ENCODE results near the gene CARS2. TPM values are rescaled to one million over a fixed set of nuclear protein-coding genes. Genes with fewer than 3 reads are reported as not detected.
"Not testable (repeated sequence)": the region's sequence is repeated elsewhere in the genome, so short reads cannot be mapped to it uniquely, and the experiment has no call there.

CARS2 gene, protein sequence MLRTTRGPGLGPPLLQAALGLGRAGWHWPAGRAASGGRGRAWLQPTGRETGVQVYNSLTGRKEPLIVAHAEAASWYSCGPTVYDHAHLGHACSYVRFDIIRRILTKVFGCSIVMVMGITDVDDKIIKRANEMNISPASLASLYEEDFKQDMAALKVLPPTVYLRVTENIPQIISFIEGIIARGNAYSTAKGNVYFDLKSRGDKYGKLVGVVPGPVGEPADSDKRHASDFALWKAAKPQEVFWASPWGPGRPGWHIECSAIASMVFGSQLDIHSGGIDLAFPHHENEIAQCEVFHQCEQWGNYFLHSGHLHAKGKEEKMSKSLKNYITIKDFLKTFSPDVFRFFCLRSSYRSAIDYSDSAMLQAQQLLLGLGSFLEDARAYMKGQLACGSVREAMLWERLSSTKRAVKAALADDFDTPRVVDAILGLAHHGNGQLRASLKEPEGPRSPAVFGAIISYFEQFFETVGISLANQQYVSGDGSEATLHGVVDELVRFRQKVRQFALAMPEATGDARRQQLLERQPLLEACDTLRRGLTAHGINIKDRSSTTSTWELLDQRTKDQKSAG
- polyA plus RNA-seq (2013, experiment 1 of 2): 22.4 TPM
- polyA plus RNA-seq (2013, experiment 2 of 2): 24.4 TPM

DNA sequence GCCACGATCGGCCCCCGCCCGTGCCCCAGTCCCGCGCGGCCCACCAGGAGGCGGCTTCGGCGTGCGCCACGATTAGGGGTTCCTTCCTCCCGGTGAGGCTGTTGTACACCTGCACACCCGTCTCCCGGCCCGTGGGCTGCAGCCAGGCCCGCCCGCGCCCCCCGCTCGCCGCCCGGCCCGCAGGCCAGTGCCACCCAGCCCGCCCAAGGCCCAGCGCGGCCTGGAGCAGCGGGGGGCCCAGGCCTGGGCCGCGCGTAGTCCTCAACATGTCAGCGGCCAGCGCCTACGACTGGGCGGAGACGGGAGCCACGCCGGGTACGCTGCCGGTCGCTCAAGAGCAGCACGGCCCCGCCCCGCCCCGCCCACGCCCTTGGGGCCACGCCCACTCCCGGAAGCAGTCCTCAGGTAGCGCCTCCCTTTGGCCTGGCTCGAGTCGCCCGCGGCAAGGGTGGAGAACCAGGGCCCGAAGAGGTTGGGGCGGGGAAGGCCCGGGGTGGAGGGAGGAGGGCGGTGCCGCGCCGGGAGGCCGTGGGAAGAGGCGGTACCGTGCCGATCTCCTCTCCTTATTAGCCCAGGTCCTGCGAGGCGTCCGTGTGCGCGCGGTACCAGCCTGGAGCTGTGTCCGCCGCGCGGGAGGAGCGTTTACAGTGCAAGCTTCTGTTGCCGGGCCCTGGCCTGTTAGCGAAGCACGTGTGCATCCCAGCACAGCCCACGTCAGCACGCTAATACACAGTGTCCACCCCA is at the start of gene CARS2:
Gene CARS2, minus strand, starts transcription at position 291 of the 744 bp plus-strand sequence. Its CDS starts 23 bp downstream, at position 268.
- peak within 1 kb of the TSS; percentile 67 for H3K4me3 ChIP-seq (ENCODE audit: extremely low read depth, insufficient read depth, low read length, poor library complexity, severe bottlenecking)
- H3K27ac ChIP-seq (ENCODE audit: low read depth, low read length, severe bottlenecking): peak within 1 kb of the TSS; percentile 76
- 1% methylated on average over 42 to 71 of the region's 80 CpGs for WGBS, 2 experiments (ENCODE audit: insufficient coverage in 2 of 2)
- peaks cover 22% of the 10 kb centered on the region for H3K36me3 ChIP-seq (ENCODE audit: control insufficient read depth, insufficient read depth, low read length)
- no peaks in the 10 kb centered on the region for H3K9me3 ChIP-seq (ENCODE audit: control insufficient read depth, low read length)
- H3K4me1 ChIP-seq (ENCODE audit: control insufficient read depth, insufficient read depth, low read length, poor library complexity, severe bottlenecking): peaks cover 11% of the 10 kb centered on the region

DNA sequence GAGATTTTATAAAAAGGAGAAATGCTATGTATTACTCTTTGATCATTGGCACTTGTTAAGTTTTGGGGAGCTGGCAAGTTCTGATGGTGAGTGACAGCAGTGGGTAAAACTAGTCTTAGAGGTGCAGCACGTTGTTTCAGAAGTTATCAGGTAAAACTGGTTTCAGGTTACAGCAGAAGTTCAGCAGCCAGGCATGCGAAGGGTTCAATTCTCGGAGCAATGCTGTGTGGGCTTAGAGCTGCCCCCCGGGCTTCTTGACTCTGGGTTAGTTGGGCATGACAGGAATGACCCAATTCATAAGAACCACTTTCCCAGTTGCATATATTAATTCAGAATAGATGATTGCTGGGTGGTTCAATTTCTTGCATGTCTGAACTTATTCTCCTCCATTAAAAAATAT is 42.4 kb upstream of the CARS2 start:
- H3K27ac ChIP-seq (ENCODE audit: low read depth, low read length, severe bottlenecking): no peak overlapping the region
- WGBS, 2 experiments (ENCODE audit: insufficient coverage in 2 of 2): 67 to 69% methylated on average over 2 to 3 of the region's 4 CpGs
- peaks cover 11% of the 10 kb centered on the region for H3K9me3 ChIP-seq (ENCODE audit: control insufficient read depth, low read length)
- H3K4me1 ChIP-seq (ENCODE audit: control insufficient read depth, insufficient read depth, low read length, poor library complexity, severe bottlenecking): no peaks in the 10 kb centered on the region
- H3K36me3 ChIP-seq (ENCODE audit: control insufficient read depth, insufficient read depth, low read length): no peaks in the 10 kb centered on the region
- H3K4me3 ChIP-seq (ENCODE audit: extremely low read depth, insufficient read depth, low read length, poor library complexity, severe bottlenecking): no peak overlapping the region

DNA sequence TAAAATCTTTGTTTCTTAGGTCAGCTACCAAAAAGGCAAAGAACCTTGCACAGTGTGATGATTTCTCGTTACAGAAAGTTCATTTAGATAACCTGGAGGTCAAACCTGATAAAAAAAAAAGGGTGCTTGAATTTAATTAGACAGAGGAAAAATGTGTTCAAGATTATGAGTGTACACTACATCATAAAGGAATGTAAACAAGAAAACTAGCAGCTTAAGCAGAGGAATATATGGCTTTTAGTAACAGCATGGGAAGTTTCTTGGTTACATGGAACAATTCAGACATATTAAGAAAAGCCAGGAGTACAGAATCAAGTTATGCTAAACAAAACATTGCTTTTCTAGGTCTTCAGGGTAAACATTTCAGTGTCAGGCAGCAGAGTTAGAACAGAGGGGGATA is 40.5 kb upstream of the CARS2 start:
- peaks cover 14% of the 10 kb centered on the region for H3K9me3 ChIP-seq (ENCODE audit: control insufficient read depth, low read length)
- H3K27ac ChIP-seq (ENCODE audit: low read depth, low read length, severe bottlenecking): no peak overlapping the region
- H3K36me3 ChIP-seq (ENCODE audit: control insufficient read depth, insufficient read depth, low read length): no peaks in the 10 kb centered on the region
- 80 to 100% methylated on average over 1 of the region's 1 CpG for WGBS, 2 experiments (ENCODE audit: insufficient coverage in 2 of 2)
- no peak overlapping the region for H3K4me3 ChIP-seq (ENCODE audit: extremely low read depth, insufficient read depth, low read length, poor library complexity, severe bottlenecking)
- H3K4me1 ChIP-seq (ENCODE audit: control insufficient read depth, insufficient read depth, low read length, poor library complexity, severe bottlenecking): no peaks in the 10 kb centered on the region

DNA sequence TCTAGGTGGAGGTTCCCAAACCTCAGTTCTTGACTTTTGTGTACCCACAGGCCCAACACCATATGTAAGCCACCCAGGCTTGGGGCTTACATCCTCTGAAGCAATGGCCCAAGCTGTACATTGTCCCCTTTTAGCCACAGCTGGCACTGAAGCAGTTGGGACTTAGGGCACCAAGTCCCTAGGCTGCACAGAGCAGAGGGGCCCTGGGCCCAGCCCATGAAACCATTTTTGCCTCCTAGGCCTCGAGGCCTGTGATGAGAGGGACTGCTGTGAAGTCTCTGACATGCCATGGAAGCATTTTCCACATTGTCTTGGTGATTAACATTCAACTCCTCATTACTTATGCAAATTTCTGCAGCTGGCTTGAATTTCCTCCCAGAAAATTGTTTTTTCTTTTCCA is 37.8 kb upstream of the CARS2 start:
- Histone ChIP-seq H3K4me1 (ENCODE audit: control insufficient read depth, insufficient read depth, low read length, poor library complexity, severe bottlenecking) (no peaks in the 10 kb centered on the region), H3K9me3 (ENCODE audit: control insufficient read depth, low read length) (peaks cover 17% of the 10 kb centered on the region), H3K27ac (ENCODE audit: low read depth, low read length, severe bottlenecking) (no peak overlapping the region), H3K36me3 (ENCODE audit: control insufficient read depth, insufficient read depth, low read length) (no peaks in the 10 kb centered on the region), H3K4me3 (ENCODE audit: extremely low read depth, insufficient read depth, low read length, poor library complexity, severe bottlenecking) (no peak overlapping the region)
- 89 to 92% methylated on average over 1 of the region's 1 CpG for WGBS, 2 experiments (ENCODE audit: insufficient coverage in 2 of 2)

DNA sequence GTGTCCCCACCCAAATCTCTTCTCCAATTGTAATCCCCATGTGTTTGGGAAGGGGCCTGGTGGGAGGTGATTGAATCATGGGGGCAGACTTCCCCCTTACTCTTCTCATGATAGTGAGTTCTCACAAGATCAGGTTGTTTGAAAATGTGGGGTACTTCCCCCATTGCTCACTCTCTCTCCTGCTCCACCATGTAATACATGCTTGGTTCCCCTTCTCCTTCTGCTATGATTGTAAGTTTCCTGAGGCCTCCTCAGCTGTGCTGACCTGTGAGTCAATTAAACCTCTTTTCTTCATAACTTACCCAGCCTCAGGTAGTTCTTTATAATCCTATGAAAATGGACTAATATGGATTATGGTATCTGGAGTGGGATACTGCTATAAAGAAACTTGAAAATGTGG is 31.6 kb upstream of the CARS2 start:
- H3K4me1 ChIP-seq (ENCODE audit: control insufficient read depth, insufficient read depth, low read length, poor library complexity, severe bottlenecking): no peaks in the 10 kb centered on the region
- H3K9me3 ChIP-seq (ENCODE audit: control insufficient read depth, low read length): peaks cover 7% of the 10 kb centered on the region
- no peaks in the 10 kb centered on the region for H3K36me3 ChIP-seq (ENCODE audit: control insufficient read depth, insufficient read depth, low read length)
- no peak overlapping the region for H3K27ac ChIP-seq (ENCODE audit: low read depth, low read length, severe bottlenecking)
- no peak overlapping the region for H3K4me3 ChIP-seq (ENCODE audit: extremely low read depth, insufficient read depth, low read length, poor library complexity, severe bottlenecking)

DNA sequence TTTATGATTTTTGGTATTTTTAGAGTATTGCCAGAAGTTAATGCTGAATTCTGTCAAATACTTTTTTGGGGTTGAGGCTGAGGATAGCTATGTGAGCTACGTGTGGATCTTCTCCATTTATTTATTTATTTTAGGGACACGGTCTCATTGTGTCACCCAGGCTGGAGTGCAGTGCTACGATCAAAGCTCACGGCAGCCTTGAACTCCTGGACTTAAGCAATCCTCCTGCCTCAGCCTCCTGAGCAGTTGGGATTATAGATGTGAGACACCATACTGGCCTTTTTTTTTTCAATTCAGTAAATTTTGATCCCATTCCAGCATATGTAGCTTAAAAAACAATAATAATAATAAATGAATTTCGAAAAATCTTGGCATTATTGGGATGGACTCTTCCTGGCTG is 28.6 kb upstream of the CARS2 start:
- WGBS, 2 experiments (ENCODE audit: insufficient coverage in 2 of 2): 83 to 94% methylated on average over 2 to 3 of the region's 5 CpGs
- peaks cover 7% of the 10 kb centered on the region for H3K9me3 ChIP-seq (ENCODE audit: control insufficient read depth, low read length)
- H3K4me3 ChIP-seq (ENCODE audit: extremely low read depth, insufficient read depth, low read length, poor library complexity, severe bottlenecking): no peak overlapping the region
- H3K4me1 ChIP-seq (ENCODE audit: control insufficient read depth, insufficient read depth, low read length, poor library complexity, severe bottlenecking): no peaks in the 10 kb centered on the region
- no peaks in the 10 kb centered on the region for H3K36me3 ChIP-seq (ENCODE audit: control insufficient read depth, insufficient read depth, low read length)
- no peak overlapping the region for H3K27ac ChIP-seq (ENCODE audit: low read depth, low read length, severe bottlenecking)

DNA sequence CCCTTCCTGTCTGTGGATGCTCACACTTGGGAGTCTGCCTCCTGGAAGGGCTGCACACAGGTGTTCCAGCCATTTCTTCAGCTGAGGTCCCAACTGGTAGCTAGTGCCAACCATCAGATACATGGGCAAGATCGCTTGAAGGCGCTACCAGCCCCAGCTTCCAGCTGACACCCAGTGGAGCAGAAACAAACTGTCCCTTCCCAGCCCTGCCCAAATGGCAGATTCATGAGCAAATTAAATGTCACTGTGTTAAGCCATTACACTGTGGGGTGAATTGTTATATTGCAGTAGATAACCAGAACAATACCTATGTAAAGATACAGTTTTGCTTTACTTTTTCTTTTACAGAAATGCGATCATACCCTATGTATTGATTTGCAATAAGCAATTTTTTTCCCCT is 25.2 kb upstream of the CARS2 start:
- no peaks in the 10 kb centered on the region for H3K36me3 ChIP-seq (ENCODE audit: control insufficient read depth, insufficient read depth, low read length)
- no peak overlapping the region for H3K4me3 ChIP-seq (ENCODE audit: extremely low read depth, insufficient read depth, low read length, poor library complexity, severe bottlenecking)
- 94 to 100% methylated on average over 1 to 2 of the region's 3 CpGs for WGBS, 2 experiments (ENCODE audit: insufficient coverage in 2 of 2)
- no peak overlapping the region for H3K27ac ChIP-seq (ENCODE audit: low read depth, low read length, severe bottlenecking)
- H3K4me1 ChIP-seq (ENCODE audit: control insufficient read depth, insufficient read depth, low read length, poor library complexity, severe bottlenecking): no peaks in the 10 kb centered on the region
- H3K9me3 ChIP-seq (ENCODE audit: control insufficient read depth, low read length): no peaks in the 10 kb centered on the region

DNA sequence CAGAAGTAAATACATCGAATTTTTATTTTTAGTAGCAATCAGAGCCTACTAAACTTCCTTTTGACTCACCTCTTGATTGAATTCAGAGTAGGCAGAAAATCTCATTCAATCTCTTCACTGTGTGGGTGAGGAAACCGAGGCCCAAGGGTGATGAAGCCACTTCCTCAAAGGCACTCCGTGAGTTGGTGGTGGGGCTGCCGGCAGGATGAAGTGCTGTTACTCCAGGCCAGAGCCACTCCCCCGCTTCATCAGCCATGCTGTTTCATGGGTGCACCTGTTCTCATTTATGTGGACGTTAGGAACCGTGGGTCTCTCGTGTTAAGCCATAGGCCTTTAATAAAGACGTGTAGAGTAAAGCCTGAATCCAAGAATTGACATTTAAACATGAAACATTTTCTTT is 20.8 kb upstream of the CARS2 start:
- 90 to 95% methylated on average over 8 of the region's 9 CpGs for WGBS, 2 experiments (ENCODE audit: insufficient coverage in 2 of 2)
- Histone ChIP-seq H3K4me3 (ENCODE audit: extremely low read depth, insufficient read depth, low read length, poor library complexity, severe bottlenecking) (no peak overlapping the region), H3K36me3 (ENCODE audit: control insufficient read depth, insufficient read depth, low read length) (peaks cover 13% of the 10 kb centered on the region), H3K27ac (ENCODE audit: low read depth, low read length, severe bottlenecking) (no peak overlapping the region), H3K4me1 (ENCODE audit: control insufficient read depth, insufficient read depth, low read length, poor library complexity, severe bottlenecking) (no peaks in the 10 kb centered on the region), H3K9me3 (ENCODE audit: control insufficient read depth, low read length) (no peaks in the 10 kb centered on the region)

DNA sequence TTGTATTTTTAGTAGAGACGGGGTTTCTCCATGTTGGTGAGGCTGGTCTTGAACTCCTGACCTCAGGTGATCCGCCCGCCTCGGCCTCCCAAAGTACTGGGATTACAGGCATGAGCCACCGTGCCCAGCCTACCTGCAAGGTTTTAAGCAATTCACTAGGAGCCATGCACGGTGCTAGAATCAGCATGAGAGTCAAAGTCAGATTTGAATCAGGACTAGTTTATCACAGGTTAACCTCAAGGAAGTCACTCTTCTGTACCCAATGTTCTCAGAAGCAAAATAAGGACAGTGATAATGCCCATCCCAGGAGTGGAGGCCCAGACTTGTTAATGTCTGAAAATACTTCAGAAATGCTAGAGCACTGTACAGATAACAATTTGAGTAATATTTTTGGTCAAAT is 20.2 kb upstream of the CARS2 start:
- not testable (repeated sequence) for H3K27ac ChIP-seq (ENCODE audit: low read depth, low read length, severe bottlenecking); H3K9me3 ChIP-seq (ENCODE audit: control insufficient read depth, low read length); H3K4me1 ChIP-seq (ENCODE audit: control insufficient read depth, insufficient read depth, low read length, poor library complexity, severe bottlenecking); H3K4me3 ChIP-seq (ENCODE audit: extremely low read depth, insufficient read depth, low read length, poor library complexity, severe bottlenecking)
- H3K36me3 ChIP-seq (ENCODE audit: control insufficient read depth, insufficient read depth, low read length): peaks cover 18% of the 10 kb centered on the region
- WGBS, 2 experiments (ENCODE audit: insufficient coverage in 2 of 2): 85 to 98% methylated on average over 5 to 6 of the region's 6 CpGs

DNA sequence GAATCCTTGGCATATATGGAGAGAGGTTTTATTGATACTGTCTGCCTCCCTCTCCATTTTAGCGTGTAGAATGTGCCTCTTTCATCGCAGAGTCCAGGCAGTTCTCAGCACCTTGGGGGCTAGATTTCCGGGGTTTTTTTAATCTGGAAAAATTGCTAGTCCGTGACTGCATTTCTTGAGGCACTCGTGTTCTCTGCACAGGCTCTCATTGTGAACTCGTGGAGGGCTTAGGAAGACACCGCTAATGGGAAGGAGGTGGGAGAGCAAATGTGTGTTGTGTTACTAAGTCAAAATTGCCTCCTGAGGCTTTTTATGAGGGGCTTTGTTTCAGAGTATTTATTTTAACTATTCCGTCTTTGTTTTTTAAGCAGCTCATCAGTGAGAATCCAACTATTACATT is 17.7 kb upstream of the CARS2 start:
- peaks cover 43% of the 10 kb centered on the region for H3K36me3 ChIP-seq (ENCODE audit: control insufficient read depth, insufficient read depth, low read length)
- no peaks in the 10 kb centered on the region for H3K9me3 ChIP-seq (ENCODE audit: control insufficient read depth, low read length)
- peak overlapping the region; percentile 43 for H3K27ac ChIP-seq (ENCODE audit: low read depth, low read length, severe bottlenecking)
- H3K4me3 ChIP-seq (ENCODE audit: extremely low read depth, insufficient read depth, low read length, poor library complexity, severe bottlenecking): no peak overlapping the region
- H3K4me1 ChIP-seq (ENCODE audit: control insufficient read depth, insufficient read depth, low read length, poor library complexity, severe bottlenecking): no peaks in the 10 kb centered on the region
- WGBS, 2 experiments (ENCODE audit: insufficient coverage in 2 of 2): 84 to 94% methylated on average over 7 of the region's 8 CpGs

Data from mesodermal cell (in vitro differentiated cells).